GM10266 (cell line): Measurements from ENCODE around the gene FZD1.

Source experiments
- DNase-seq: peaks from one replicate; pipeline ENCODE4 v3.0.0; 2012; ENCODE audit errors: extremely low spot score
- TF ChIP-seq, protein P1 (sequence below): IDR thresholded peaks from 2 replicates; pipeline ENCODE4 v1.5.1; 2012; ENCODE audit warnings: mild to moderate bottlenecking, low read depth; ENCODE audit not compliant: control insufficient read depth, insufficient read depth; ENCODE audit errors: missing control alignments

Gene FZD1

DNA sequence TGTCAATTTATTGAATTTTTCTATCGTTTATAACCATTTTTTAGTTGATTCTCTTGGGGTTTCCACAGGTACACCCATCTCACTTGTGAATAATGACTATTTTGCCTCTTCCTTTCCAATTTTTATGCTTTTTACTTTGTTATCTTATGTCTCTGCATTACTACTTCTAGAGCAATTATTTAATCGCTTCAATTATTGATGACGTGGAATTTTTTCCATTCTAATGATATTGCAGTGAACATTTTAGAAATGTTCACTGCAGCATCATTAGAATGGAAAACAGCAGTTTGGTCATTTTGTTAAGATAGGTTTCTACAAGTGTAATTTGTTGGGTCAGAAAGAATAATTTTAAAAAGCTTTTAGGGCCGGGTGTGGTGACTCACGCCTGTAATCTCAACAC is 27.1 kb downstream of the FZD1 start:
- TF ChIP-seq, protein P1, sequence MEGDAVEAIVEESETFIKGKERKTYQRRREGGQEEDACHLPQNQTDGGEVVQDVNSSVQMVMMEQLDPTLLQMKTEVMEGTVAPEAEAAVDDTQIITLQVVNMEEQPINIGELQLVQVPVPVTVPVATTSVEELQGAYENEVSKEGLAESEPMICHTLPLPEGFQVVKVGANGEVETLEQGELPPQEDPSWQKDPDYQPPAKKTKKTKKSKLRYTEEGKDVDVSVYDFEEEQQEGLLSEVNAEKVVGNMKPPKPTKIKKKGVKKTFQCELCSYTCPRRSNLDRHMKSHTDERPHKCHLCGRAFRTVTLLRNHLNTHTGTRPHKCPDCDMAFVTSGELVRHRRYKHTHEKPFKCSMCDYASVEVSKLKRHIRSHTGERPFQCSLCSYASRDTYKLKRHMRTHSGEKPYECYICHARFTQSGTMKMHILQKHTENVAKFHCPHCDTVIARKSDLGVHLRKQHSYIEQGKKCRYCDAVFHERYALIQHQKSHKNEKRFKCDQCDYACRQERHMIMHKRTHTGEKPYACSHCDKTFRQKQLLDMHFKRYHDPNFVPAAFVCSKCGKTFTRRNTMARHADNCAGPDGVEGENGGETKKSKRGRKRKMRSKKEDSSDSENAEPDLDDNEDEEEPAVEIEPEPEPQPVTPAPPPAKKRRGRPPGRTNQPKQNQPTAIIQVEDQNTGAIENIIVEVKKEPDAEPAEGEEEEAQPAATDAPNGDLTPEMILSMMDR = no peak
- DNase-seq = no peak

DNA sequence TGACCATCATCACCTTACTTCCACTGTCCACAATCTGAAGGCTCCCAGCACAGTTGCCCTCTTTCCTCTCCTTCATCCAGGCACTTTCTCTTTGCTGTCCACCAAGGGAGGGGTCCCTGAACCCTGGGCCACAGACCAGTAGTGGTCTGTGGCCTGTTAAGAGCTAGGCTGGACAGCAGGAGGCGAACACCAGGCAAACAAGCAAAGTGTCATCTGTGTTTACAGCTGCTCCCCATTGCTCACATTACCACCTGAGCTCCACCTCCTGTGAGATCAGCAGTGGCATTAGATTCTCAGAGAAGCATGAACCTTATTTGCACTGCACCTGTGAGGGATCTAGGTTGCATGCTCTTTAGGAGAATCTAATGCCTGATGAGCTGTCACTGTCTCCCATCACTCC is 27.7 kb downstream of the FZD1 start:
- DNase-seq = no peak
- TF ChIP-seq, protein P1 = no peak

DNA sequence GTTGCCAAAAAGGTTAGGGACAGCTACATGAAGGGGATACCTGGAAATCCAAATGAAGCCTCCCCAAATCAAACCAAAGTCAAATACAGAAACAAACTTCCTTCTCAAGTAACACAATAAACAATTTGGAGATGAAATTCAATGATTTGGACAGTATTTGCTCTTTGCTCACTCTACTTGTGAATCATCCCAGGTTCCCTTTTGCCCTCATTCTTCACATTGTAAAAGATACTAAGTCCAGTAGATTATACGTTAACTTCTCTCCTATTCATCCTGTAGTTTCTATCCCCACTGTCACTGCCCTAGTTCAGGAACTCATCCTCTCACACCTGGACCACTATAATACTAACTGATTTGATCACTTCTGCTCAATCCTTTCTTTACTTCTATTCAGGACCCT is 28.3 kb downstream of the FZD1 start:
- TF ChIP-seq, protein P1 = no peak
- no peak for DNase-seq

DNA sequence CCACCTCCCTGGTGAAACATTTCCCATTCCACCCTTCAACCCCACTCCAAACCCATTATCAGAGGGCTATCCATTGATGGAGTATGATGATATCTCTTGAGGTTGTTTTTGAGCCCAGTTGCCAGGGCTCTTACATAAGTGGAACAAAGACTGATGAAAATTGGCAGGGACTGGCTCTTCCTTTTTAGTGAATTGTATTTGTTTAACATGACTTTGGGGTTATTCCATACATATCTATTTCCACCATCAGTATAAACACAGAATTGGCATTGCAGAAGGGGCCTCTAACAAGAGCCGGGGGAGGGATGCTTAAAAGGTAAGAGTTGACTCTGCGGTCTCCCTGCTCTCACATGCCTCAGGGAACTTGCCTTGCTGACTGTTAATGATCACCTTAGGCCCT is 28.9 kb downstream of the FZD1 start:
- no peak for DNase-seq

DNA sequence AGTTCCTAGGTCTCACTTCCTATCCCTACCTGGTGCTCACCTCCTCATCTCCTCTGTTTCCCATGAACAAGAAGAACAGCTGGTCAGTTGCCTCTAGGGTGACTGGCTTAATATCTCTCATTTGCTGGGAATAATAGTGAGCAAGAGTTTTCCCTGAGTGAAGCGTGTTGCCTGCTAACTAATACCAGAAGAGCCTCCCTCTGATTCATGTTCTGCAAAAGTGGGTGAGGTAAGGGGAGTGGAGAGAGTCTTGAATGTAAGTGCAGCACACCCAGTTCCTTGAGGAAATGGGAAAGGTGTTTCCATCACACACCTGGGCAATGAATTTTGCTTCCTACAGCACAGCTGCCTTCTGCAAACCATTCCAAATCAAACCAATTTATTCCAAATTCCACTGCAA is 29.6 kb downstream of the FZD1 start:
- no peak for DNase-seq
- TF ChIP-seq, protein P1 = no peak

More for the DNA sequence above, 28.9 kb downstream of the FZD1 start:
- TF ChIP-seq, protein P1 = no peak

DNA sequence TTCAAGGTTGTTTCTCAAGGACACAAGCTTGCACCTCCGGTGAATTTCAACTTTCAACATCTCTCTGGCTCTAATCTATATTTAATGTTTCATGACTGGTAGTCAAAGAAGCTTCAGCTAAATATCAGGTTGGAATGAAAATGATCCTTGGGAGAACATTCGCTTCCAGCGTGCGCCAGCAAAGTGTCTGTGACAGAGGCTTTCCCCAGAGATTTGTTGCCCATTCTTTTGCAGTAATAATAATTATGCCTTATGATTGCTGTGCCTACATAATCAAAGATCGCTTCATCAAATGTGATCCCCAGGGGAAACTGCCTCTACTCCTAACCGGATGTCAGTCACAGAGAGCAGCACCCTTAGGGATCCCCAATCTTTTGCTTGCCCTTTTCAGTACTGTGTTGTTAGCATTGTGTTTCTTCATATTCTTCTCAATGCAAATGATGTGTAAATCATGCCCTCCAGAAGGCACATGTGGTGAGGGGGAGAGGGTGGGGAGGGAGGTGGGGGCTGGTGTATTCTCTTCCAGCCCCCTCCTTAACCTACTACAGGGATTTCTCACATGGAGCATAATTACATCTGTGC is 30.5 kb downstream of the FZD1 start:
- TF ChIP-seq, protein P1 = no peak
- DNase-seq = no peak

DNA sequence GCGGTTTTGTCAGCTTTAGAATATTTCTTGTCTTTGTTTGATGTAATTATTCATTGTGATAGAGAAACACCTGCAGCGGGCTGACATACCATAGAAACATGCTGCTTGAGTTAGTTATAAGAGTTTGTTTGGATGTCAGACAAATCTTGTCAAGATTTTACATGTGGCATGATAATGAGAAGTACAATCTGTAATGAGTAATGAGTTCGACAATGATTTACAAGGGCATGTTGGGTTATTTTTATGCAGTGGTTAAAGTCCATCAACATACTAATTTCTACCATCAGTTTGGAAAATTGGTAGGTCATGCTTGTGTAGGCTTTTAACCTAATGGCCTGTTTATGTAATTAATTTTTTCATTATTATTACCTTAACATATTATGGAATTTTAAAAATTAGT is 31.3 kb downstream of the FZD1 start:
- no peak for DNase-seq
- TF ChIP-seq, protein P1 = no peak
